Epithelial cell of proximal tubule (primary cell): ENCODE data around the gene PPP3CA. TPM values are rescaled to one million over a fixed set of nuclear protein-coding genes. Genes with fewer than 3 reads are reported as not detected.

Source experiments
- DNase-seq: peaks from one replicate; pipeline ENCODE4 v3.0.0-alpha.2; 2011; ENCODE audit warnings: low read depth
- H3K4me3 ChIP-seq: 2 replicates; pipeline ENCODE4 v1.5.1; 2011; ENCODE audit warnings: low read depth, mild to moderate bottlenecking, low read length
- CTCF ChIP-seq: conservative IDR thresholded peaks from 2 replicates; pipeline ENCODE4 v1.5.1; 2012; ENCODE audit warnings: low read depth, mild to moderate bottlenecking, low read length
- total RNA-seq: library from RNA; depleted of rRNA; stranded (reverse); fragments of >200 nt; gene quantifications from 2 replicates; pipeline ENCODE4 v1.2.3, GENCODE V29; 2015

PPP3CA gene
- total RNA-seq, 1 donor from 2014 or later = 16.5 TPM

- no peak overlapping the region for H3K4me3 ChIP-seq
- no peak for TF ChIP-seq CTCF
- DNase-seq = no peak
These were observed 276.1 kb downstream of the PPP3CA start for GRCh38 chr4:101071241-101071640.

DNA sequence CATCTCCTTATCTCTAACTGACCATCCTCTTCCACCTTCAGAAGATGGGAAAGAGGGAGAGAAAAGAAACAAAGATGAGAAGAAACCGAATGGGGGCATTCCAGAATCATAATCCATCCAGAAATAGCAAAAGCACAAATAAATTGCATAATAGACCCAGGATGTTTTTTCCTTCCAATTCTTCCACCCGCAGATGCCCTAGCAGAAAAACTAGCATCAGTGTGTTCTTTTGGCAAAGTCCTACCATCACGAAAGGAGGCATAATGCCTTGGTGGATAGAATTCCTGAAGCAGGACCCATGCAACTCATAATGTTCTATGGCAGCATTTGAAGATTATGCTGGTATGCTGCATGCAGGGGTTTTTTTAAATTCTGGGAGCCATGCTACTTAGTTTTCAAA, 279.2 kb downstream of the PPP3CA start:
- no peak for TF ChIP-seq CTCF
- no peak for DNase-seq
- H3K4me3 ChIP-seq = no peak overlapping the region

- TF ChIP-seq CTCF = no peak
- H3K4me3 ChIP-seq = no peak overlapping the region
These were observed 279.9 kb downstream of the PPP3CA start for GRCh38 chr4:101067383-101067782.

GRCh38 chr4:101066626-101067170, 280.6 kb downstream of the PPP3CA start:
- no peak for DNase-seq
- TF ChIP-seq CTCF = no peak
- H3K4me3 ChIP-seq = no peak overlapping the region

More at GRCh38 chr4:101067383-101067782, 279.9 kb downstream of the PPP3CA start:
- DNase-seq = no peak

- H3K4me3 ChIP-seq = no peak overlapping the region
- DNase-seq = no peak
- TF ChIP-seq CTCF = no peak
These were observed 281.3 kb downstream of the PPP3CA start for GRCh38 chr4:101065935-101066485.

- no peak for TF ChIP-seq CTCF
These were observed 282.0 kb downstream of the PPP3CA start for GRCh38 chr4:101065346-101065745.

DNA sequence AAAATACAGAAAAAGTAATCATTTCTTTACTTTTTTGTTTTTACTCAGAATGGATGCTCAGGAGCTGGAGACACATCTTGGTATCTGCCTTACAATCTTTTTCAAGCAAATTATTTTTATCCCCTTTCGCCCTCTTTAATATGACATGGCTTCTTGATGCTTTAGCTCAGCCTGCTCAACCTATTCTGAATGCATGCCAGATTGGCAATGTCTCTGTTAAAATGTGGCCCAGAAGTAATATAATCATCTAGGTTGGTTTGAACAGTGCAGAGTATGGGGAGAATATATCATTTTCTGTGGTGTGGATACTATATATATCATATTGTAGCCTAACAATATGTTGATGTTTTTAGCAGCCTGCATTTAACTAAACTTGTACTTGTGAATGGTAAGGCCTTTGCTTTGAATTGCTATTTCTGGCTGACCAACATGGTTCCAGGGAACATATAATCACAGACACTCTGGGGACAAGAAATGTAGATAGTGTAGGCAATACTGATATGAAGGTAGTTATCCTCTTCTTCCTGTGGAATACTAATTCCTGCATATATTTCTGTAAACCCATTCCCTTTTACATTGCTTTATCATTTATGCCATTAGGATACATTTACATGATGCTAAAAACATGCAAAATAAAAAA, 282.7 kb downstream of the PPP3CA start:
- no peak for DNase-seq
- TF ChIP-seq CTCF = no peak
- no peak overlapping the region for H3K4me3 ChIP-seq

More at GRCh38 chr4:101065346-101065745, 282.0 kb downstream of the PPP3CA start:
- H3K4me3 ChIP-seq = no peak overlapping the region
- DNase-seq = no peak
